Bronchial epithelial cell (primary cell): ENCODE measurements around the gene SLC6A6. TPM values are rescaled to one million over a fixed set of nuclear protein-coding genes. Genes with fewer than 3 reads are reported as not detected.

ENCODE experiments used
- DNase-seq: peaks from one replicate; pipeline ENCODE4 v3.0.0-alpha.2; 2010; ENCODE audit warnings: low read depth
- FAIRE-seq: peaks from 2 replicates; lab custom pipeline; 2011; peaks lifted over from hg19 to GRCh38; lab: Jason Lieb, UNC
- H3K27me3 ChIP-seq: 2 replicates; pipeline ENCODE4 v1.5.1; 2011; ENCODE audit warnings: low read length; ENCODE audit not compliant: control insufficient read depth, insufficient read depth
- H3K36me3 ChIP-seq: 2 replicates; pipeline ENCODE4 v1.5.1; 2011; ENCODE audit warnings: low read length; ENCODE audit not compliant: control insufficient read depth, insufficient read depth
- H3K4me3 ChIP-seq: 2 replicates; pipeline ENCODE4 v1.5.1; 2011; ENCODE audit warnings: mild to moderate bottlenecking, low read depth, low read length, control low read depth
- total RNA-seq: library from RNA; depleted of rRNA; stranded (reverse); fragments of >200 nt; gene quantifications from 2 replicates; pipeline ENCODE4 v1.2.1, GENCODE V29; 2014
- TF ChIP-seq, protein P1 (sequence below): IDR thresholded peaks from 2 replicates; pipeline ENCODE4 v1.5.1; 2011; ENCODE audit warnings: mild to moderate bottlenecking, moderate library complexity, low read length, control low read depth, inconsistent platforms; ENCODE audit not compliant: insufficient read depth, severe bottlenecking

SLC6A6 gene
- total RNA-seq, 1 donor from 2014 or later: 13.2 TPM

DNA sequence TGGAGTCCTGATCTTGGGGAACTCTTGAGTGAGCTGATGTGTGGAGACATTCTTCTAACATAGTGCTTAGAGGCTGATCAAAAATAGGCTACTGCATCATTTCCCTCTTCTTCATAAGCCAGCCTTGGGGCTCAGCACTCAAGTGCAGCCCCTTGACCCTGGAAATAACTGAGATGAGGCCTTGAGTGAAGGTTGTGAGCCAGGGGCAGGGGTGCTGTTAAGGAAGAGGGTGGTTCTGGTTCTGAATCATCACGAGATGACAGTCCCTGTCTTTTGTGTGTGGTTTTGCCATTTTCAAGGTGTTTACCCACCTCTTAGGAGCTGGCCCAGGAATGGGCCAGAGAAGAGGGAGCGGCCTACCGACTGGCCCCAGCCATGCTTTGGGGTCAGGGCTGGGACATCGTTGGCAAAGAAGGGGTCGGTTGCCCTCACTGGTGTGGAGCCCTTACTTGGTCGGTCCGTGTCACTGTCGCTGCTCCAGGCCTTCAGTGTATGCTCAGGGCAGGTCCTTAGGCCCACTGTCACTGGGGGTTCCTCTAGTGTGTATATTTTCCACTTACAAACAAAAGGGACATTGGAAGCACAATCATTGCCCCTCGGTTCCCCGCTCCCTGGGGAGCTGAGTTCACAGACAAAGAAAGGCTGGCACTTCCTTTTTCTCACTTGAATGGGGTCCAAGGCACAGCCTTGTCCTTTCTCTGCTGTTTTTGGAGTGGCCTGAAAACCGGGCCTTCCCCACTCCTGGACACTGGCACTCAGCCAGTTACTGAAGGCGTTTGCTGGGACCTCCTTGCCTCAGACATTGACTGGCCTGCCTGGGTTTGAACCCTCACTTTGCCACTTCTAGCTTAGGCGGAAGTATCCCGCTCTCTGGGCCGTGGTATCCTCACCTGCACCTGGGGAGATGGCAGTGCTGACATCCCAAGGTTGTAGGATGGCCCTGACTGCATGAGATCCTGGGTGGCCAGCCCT lies 46.6 kb downstream of the SLC6A6 start:
- TF ChIP-seq, protein P1, sequence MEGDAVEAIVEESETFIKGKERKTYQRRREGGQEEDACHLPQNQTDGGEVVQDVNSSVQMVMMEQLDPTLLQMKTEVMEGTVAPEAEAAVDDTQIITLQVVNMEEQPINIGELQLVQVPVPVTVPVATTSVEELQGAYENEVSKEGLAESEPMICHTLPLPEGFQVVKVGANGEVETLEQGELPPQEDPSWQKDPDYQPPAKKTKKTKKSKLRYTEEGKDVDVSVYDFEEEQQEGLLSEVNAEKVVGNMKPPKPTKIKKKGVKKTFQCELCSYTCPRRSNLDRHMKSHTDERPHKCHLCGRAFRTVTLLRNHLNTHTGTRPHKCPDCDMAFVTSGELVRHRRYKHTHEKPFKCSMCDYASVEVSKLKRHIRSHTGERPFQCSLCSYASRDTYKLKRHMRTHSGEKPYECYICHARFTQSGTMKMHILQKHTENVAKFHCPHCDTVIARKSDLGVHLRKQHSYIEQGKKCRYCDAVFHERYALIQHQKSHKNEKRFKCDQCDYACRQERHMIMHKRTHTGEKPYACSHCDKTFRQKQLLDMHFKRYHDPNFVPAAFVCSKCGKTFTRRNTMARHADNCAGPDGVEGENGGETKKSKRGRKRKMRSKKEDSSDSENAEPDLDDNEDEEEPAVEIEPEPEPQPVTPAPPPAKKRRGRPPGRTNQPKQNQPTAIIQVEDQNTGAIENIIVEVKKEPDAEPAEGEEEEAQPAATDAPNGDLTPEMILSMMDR: no peak
- Histone ChIP-seq H3K27me3 (no peaks in the 10 kb centered on the region), H3K4me3 (no peak overlapping the region), H3K36me3 (peaks cover 2% of the 10 kb centered on the region)
- DNase-seq (no peak), FAIRE-seq (no peak)

DNA sequence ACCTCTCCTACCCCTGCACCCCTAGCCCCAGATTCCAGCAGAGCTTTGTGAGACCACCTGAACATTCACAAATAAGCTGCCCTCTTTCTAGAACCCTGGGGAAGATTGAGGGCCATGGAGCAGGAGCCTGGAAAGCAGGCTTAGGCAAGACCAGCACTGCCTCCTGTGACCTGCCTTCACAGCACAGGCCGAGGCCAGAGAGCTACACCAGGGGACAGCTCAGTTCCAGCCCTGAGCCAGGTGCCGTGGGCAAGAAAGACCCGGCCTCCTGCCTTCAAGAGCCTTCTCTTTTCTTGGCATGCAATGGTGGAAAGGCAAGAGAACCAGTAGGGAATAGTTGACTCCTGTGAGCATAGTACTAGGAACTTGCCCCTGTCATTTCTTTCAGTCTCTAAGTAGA lies 48.1 kb downstream of the SLC6A6 start:
- Histone ChIP-seq H3K27me3 (no peaks in the 10 kb centered on the region), H3K36me3 (peaks cover 2% of the 10 kb centered on the region), H3K4me3 (no peak overlapping the region)
- TF ChIP-seq, protein P1: no peak
- DNase-seq (no peak), FAIRE-seq (no peak)

DNA sequence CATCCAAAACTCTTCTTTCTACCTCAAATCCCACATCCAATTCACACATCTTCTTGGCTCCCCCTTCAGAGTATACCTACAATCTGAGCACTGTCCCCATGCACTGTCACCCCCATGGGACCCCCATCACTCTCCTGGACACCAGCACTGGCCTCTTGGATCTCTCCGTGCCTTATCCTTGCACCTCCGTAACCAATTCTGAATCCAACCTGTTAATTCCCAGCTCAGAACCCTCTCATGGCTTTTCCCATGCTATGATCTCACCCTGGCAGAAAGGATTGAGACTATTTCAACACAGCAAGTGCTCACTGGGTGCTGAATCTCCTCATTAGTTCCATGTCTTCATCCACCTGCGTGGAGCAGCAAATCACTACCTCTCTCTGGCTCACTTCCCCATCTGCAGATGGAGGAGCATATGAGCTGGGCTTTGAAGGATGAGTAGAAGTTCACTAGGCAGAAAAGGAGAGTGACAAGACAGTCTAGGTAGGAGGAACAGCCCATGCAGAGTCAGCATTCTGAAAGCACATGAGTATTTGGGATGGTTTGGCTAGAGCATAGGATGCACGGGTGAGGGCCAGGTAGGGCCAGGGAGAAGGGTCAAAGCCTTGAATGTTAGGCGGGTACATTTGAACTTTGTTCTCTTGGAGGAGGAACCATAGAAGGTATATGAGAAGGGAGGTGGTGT lies 48.7 kb downstream of the SLC6A6 start:
- FAIRE-seq: no peak

DNA sequence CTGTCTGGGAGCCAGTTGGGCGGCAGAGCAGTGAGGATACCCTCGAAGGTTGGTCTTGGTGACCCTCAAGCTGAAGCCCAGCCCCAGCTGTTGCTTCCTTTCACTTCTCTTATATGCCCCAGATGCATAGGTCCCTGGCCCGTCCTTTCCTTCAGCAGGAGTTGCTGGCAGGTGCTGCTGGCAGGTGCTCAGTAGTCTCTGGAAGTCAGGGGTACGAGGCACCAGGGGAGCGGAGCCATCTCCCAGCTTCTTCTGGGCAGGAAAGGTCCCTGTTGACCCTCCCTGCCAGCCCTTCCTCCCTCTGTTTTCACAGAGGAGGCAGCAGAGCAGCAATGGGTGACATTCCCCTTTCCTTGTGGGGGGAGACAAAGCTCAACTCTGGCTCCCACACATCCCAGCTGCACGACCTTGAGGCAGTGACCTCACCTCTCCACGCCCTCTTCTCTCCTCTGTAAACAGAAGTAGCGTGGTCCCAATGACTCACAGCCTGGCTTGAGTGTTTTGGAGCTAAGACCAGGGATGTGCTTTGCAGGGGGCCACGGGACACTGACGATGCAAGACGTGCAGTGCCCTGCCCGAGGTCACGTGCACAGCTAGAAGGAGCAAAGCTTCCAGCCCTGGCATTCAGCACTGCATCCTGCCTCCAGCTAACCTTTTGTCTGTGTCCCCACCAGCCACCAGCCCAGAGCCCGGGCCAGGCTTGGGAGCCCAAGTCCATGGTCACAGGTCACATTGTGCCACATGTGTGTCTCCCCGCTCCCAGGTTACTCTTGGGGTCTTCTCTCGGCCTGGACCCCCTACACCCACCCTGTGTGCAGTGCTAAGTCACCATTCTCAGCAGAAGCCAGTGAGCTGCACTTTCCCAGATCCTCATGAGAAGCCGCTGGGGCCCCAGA lies 49.7 kb downstream of the SLC6A6 start:
- Histone ChIP-seq H3K36me3 (no peaks in the 10 kb centered on the region), H3K4me3 (no peak overlapping the region), H3K27me3 (no peaks in the 10 kb centered on the region)
- FAIRE-seq (peak; percentile 40), DNase-seq (peak; percentile 56)
- TF ChIP-seq, protein P1: no peak

More for the DNA sequence above, 48.7 kb downstream of the SLC6A6 start:
- no peak for DNase-seq
- Histone ChIP-seq H3K4me3 (no peak overlapping the region), H3K27me3 (no peaks in the 10 kb centered on the region), H3K36me3 (peaks cover 2% of the 10 kb centered on the region)
- TF ChIP-seq, protein P1: no peak
